Suppressor macrophage treated with lipopolysaccharide for 4 hours (primary cell): ENCODE results near the gene TMC1.

Experiments used
- DNase-seq: peaks from one replicate; pipeline ENCODE4 v3.0.0-alpha.2; 2020

TMC1 gene

DNA sequence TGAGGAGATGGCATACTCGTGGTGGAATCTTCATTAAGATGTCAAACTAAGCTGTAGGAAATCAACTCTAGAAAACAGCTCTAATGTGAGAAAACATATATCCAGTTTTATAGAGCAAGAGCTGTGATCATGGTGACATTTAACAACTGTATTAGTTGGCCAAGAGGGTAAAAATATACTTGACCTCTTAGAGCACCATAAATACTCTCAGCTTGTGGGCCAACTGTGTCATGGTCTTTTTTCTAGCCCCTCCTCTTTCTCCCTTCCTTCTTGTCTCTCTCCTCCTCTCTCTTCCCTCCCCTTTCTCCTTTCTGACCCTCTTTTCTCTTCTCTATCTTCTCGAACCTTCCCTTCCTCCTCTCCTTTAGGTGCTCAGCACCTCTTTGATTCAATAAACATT is 54.7 kb downstream of the TMC1 start:
- DNase-seq, result no peak

GRCh38 chr9:72577212-72577753 is 55.9 kb downstream of the TMC1 start:
- peak; percentile 49 for DNase-seq

DNA sequence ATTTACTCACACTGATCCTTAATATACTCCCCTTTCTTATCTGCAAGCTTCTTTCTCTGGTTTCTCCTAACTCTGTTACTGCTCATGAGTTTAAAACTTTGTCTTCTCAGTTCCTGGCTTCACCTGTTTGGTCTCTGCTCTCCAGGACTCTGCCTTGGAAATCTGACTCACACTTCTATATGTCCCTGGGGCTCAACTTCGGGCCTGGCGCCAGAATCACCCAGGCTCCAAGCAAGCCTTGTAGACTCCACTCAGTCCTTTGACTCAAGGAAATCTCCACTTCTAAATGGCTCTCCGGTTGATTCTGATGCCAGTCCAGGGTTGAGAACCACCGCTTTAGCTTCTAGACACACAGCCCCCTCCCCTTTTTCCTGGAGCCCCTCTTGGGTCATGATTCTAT is 57.8 kb downstream of the TMC1 start:
- DNase-seq, result no peak

- DNase-seq, result no peak
Measured at GRCh38 chr9:72579880-72580550, 58.6 kb downstream of the TMC1 start.

- no peak for DNase-seq
Measured at GRCh38 chr9:72581694-72582093, 60.3 kb downstream of the TMC1 start.

GRCh38 chr9:72583370-72583769 is 62.0 kb downstream of the TMC1 start:
- no peak for DNase-seq

GRCh38 chr9:72586388-72587130 is 65.2 kb downstream of the TMC1 start:
- DNase-seq, result peak; percentile 91

- no peak for DNase-seq
Measured at GRCh38 chr9:72588336-72588735, 66.9 kb downstream of the TMC1 start.

- peak; percentile 76 for DNase-seq
Measured at GRCh38 chr9:72589667-72590521, 68.5 kb downstream of the TMC1 start.

GRCh38 chr9:72590824-72591223 is 69.4 kb downstream of the TMC1 start:
- peak; percentile 30 for DNase-seq

GRCh38 chr9:72592502-72593403 is 71.3 kb downstream of the TMC1 start:
- DNase-seq, result peak; percentile 74

GRCh38 chr9:72596451-72597180 is 75.2 kb downstream of the TMC1 start:
- DNase-seq, result no peak

GRCh38 chr9:72597181-72597517 is 75.7 kb downstream of the TMC1 start:
- no peak for DNase-seq

GRCh38 chr9:72597601-72598000 is 76.2 kb downstream of the TMC1 start:
- no peak for DNase-seq

DNA sequence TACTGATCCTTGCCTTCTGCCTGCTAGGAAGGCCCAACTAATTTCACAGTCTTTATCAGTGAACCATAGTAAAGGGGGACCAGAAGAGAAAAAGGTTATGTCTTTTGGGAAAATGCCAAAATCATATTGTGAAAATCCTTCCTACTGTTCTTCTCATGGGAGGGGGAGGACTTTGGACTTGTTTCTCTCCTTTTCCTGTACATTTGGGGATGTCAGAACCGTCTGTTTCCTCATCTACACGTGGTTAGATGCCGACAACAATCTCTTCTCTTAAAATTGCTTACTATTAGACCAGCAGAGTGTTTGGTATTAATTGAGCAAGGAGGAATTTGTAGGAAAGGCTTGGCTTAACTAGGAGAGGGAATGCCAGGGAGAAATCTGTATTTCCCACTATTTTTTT is 77.2 kb downstream of the TMC1 start:
- DNase-seq, result no peak

GRCh38 chr9:72599874-72600534 is 78.6 kb downstream of the TMC1 start:
- DNase-seq, result no peak

GRCh38 chr9:72600671-72601070 is 79.3 kb downstream of the TMC1 start:
- no peak for DNase-seq

DNA sequence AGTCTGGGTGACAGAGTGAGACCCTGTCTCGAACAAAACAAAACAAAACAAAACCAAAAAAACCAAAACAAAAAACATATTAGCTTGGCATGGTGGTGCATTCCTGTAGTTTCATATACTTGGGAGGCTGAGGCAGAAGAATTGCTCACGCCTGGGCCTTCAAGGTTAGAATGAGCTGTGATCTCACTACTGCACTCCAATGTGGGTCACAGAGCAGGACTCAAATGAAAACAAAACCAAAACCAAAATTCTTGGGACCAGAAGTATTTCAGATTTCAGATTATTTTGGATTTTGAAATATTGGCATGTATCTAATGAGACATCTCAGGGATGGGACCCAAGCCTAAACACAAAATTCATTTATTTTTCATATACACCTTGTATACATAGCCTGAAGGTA is 80.2 kb downstream of the TMC1 start:
- peak; percentile 27 for DNase-seq

- no peak for DNase-seq
Measured at GRCh38 chr9:72612449-72612848, 91.0 kb downstream of the TMC1 start.

DNA sequence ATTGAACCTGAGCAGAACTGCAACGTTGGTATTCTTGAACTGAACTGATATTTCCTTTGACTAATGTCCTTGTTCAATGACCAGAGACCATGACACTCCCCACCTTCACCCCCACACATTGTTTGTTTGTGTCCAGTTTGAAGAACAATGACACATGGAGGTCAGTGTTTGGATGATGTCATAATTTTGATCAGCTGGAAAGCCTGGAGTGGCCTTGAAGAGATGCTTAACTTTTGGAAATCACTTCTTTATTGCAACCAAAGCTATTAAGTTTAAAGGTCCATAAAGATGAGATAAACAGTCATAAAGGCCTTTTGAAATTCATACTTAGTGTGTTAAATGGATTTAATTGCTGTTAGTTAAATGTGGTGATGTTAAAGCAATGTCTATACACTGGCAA is 92.7 kb downstream of the TMC1 start:
- no peak for DNase-seq

GRCh38 chr9:72615931-72616330 is 94.5 kb downstream of the TMC1 start:
- DNase-seq, result no peak
